HTR-8/SVneo (cell line): Measurements from ENCODE around the gene NSMF.
"Not testable (repeated sequence)": the region's sequence is repeated elsewhere in the genome, so short reads cannot be mapped to it uniquely, and the experiment has no call there.

Experiments
- DNase-seq: peaks from one replicate; pipeline ENCODE4 v3.0.0; 2011; ENCODE audit warnings: low spot score, mixed read lengths; ENCODE audit not compliant: insufficient read length
- FAIRE-seq: peaks from 2 replicates; lab custom pipeline; 2011; peaks lifted over from hg19 to GRCh38; lab: Jason Lieb, UNC

Gene NSMF

GRCh38 chr9:137478613-137478961, 19.5 kb upstream of the NSMF start:
- DNase-seq (no peak), FAIRE-seq (no peak)

DNA sequence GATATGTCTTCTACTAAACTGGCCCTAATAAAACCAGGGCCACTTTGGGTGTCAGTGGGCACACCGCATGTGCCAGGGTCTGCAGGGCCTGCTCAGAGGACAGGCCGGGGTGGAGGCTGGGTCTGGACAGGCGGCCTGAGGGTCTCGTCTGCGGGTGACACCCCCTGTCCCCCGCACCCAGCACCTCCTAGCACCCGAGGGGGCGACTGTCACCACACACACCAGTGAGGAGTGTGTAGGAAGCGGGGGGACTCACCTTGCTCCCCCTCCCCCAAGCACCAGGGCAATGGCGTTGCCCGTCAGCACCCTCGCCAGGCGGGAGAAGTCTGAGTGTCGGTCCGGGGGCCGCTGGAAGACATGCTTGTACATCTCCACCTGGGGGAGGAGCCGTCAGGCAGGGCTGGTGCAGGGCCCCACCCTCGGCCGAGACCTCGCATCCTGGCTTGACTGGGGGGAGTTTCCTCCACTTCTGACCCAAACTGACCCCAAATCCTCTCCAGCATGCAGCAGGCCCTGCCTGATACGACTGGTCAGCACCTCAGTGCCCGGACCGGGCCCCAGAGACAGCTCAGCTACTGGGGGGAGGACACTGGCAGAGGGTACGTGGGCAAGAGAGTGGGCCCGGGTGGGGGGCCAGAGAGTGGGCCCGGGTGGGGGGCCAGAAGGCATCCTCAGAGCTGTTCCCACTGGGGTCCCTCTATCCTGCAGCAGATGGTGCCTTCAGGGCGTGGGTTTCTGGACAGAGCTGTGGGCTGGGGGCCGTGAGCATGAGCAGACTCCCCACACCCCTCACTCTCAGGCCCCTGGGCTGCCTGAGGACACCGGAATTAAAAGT, 18.9 kb upstream of the NSMF start:
- FAIRE-seq (no peak), DNase-seq (no peak)

DNA sequence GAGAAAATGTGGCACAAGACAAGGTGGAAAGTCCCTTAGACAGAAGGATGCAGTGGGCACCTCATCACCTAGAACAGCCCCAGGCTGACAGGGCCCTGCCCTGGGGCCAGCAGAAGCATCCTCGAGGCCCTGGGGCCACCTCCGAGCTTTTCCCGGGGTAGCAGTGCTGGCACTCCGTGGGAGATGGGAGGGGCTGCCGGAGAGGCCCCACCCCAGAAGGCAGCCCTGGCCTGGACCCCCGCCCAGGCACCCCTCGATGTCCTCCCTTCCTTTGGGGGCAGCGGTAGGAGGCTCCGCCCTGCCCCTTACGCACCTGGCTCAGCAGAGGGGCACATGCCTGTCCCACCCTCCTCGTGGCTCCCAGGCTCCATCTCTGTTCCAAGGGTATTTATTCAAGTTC, 17.7 kb upstream of the NSMF start:
- no peak for DNase-seq
- FAIRE-seq, result no peak

DNA sequence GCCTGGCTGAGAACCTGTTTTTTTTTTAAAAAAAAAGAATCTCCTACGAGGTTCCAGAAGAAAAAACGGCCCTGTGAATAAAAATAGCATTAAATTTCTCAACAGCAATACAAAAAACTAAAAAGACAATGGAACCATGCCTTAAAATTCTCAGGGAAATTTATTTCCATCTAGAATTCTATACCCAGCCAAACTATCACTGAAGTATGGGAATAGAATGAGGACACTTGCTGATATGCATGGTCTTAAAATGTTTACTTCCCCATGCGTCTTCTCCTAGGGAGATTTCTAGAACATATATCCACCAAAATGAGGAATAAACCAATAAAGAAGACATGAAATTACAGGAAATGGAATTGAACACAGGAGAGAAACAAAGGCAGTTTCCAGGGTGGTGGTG, 16.5 kb upstream of the NSMF start:
- DNase-seq, result no peak
- no peak for FAIRE-seq

GRCh38 chr9:137474271-137474670, 15.1 kb upstream of the NSMF start:
- no peak for DNase-seq
- no peak for FAIRE-seq

- DNase-seq, result no peak
Observed at GRCh38 chr9:137470785-137471184, 11.7 kb upstream of the NSMF start.

DNA sequence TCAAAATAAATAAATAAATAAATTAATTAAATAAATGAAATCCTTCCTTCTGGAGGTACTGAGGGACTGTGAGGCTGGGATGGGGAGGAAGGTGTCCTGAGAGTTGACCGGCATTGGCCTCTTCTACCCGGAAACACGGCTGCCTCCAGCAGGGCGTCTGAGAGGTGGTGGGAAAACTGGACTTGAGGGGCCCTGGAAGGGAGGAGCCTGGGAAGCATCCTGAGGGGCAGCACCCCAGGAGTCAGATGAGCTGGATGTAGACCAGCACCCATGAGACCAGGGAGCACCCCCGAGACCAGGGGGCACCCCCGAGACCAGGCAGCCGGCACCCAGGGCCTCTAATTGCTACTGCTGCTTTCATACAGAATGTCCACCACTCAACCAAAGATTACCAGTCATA, 8.8 kb upstream of the NSMF start:
- no peak for FAIRE-seq
- no peak for DNase-seq

More at GRCh38 chr9:137470785-137471184, 11.7 kb upstream of the NSMF start:
- FAIRE-seq, result no peak

DNA sequence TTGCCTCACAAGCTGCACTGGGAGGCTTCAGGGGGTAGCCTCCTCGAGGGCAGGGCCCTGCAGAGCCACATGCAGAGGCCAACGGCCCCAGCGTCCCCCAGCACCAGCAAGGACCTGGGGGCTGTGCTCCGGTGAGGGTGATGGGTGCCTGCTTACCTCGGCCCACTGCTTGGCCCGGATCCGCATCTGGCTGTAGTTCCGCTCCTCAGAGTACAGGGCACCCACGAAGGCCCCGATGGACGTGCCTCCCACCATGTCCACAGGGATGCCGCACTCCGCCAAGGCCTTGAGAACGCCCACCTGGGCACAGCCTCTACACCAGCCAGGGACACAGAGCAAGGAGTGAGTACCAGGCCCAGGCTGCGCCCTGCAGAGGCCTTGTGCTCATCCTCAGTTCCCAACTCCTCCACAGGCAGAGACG, 8.0 kb upstream of the NSMF start:
- FAIRE-seq, result no peak

GRCh38 chr9:137466389-137467085, 7.4 kb upstream of the NSMF start:
- not testable (repeated sequence) for DNase-seq, FAIRE-seq

More for the DNA sequence above, 8.0 kb upstream of the NSMF start:
- DNase-seq, result no peak

DNA sequence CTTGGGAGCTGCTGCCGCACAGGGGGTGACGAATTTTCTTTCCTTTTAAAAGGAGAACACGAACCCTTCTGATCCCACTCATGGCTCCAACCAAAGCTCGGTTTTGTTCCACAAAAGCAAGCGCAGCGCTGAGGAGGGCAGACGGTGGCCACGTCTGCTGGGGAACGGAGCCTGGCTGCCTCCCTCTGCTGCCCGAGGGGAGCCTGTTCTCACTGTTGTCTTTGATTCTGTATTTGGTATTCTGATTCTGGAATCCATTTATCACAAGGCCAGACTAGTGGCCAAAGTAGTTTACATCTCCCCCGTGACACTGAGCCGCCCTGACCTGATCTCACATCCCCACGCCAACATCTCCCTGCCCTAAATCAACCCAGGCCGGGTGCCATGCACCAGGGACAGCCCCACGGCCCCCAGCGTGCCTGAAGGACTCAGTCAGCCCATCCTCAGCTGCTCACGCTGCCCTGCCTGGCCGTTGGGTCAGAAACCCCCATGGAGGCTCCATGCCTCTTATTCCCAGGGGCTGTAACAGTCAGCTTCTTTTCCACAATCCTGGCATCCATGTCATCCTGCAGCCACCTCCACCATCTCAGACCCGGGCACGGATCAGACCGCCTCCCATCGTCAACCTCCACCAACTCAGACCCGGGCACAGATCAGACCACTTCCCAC, 6.7 kb upstream of the NSMF start:
- FAIRE-seq (no peak), DNase-seq (no peak)

GRCh38 chr9:137465000-137465719, 6.0 kb upstream of the NSMF start:
- no peak for DNase-seq

GRCh38 chr9:137464291-137464999, 5.3 kb upstream of the NSMF start:
- DNase-seq (no peak), FAIRE-seq (no peak)

More at GRCh38 chr9:137465000-137465719, 6.0 kb upstream of the NSMF start:
- no peak for FAIRE-seq

GRCh38 chr9:137463931-137464290, 4.8 kb upstream of the NSMF start:
- FAIRE-seq (no peak), DNase-seq (no peak)

GRCh38 chr9:137462986-137463930, 4.1 kb upstream of the NSMF start:
- FAIRE-seq (no peak), DNase-seq (no peak)

GRCh38 chr9:137462396-137462985, 3.4 kb upstream of the NSMF start:
- no peak for DNase-seq
- FAIRE-seq, result no peak

DNA sequence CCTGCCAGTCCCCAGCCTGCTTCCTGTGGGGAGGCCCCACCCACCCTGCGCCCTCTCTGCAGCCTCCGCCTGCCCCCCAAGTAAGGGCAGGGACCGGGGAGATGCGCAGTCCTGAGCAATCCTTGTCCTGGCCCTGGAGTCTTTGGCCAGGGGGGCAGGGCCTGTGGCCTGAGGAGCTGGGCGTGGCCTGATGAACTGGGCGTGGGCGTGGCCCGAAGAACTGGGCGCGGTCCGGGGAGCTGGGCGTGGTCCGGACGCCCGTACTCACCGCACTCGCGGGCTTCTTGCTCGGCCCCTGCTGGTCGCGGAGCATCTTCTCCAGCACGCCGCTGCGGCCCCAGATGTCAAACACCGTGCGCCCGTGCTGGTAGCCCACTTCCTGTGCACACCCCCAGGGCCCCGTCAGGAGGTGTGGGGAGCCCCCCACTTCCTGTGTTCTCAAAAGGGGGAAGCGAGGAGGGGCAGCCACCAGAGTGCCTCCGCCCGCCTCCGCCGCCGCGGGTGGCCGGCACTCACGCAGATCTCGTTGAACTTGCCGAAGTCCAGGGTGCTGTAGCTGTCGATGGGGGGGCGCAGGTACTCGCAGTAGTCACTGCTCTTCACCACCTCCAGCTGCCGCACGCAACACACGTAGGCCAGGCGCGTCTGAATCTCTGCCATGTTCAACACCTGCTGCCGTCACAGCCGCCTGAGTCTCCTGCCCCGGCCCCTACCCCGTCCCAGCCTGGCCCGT, 2.7 kb upstream of the NSMF start:
- FAIRE-seq, result no peak
- DNase-seq, result no peak

GRCh38 chr9:137461316-137461662, 2.2 kb upstream of the NSMF start:
- no peak for DNase-seq
- FAIRE-seq, result no peak
